HEK293 (cell line): ENCODE measurements around the gene KCNMB1.

Experiments
- CTCF ChIA-PET: fragments of 350-600 bp; formaldehyde crosslinking; extraction: SDS; loops from one replicate; lab custom pipeline; 2021; ENCODE audit warnings: antibody characterized with exemption; lab: Yijun Ruan, JAX
- POLR2A ChIA-PET: fragments of 300-600 bp; formaldehyde crosslinking; extraction: SDS; loops from one replicate; lab custom pipeline; 2020; ENCODE audit warnings: antibody characterized with exemption, inconsistent platforms; lab: Yijun Ruan, JAX
- H3K27ac ChIP-seq: fragments of 200-500 bp; sonication (Bioruptor generic); 2 replicates; pipeline ENCODE4 v1.5.1; 2014; ENCODE audit warnings: low read depth, low read length, control low read depth, inconsistent platforms; ENCODE audit errors: extremely low read depth
- H3K36me3 ChIP-seq, 2 experiments: fragments of 200-500 bp in 1 of 2; sonication (Bioruptor generic) in 1 of 2; 1 replicate in 1 of 2; 2 replicates in 1 of 2; pipeline ENCODE4 v1.5.1; 2014 to 2017; ENCODE audit warnings: inconsistent platforms in 2 of 2, low read length in 2 of 2; ENCODE audit not compliant: control insufficient read depth in 2 of 2, insufficient read depth in 1 of 2
- H3K4me1 ChIP-seq: fragments of 200-500 bp; sonication (Bioruptor generic); 2 replicates; pipeline ENCODE4 v1.5.1; 2014; ENCODE audit warnings: mild to moderate bottlenecking, low read length, inconsistent platforms; ENCODE audit not compliant: control insufficient read depth, insufficient read depth
- H3K4me3 ChIP-seq: 2 replicates; pipeline ENCODE4 v1.5.1; 2011; ENCODE audit warnings: low read depth, mild to moderate bottlenecking, control low read depth, low read length, moderate library complexity
- H3K9me3 ChIP-seq: fragments of 200-500 bp; sonication (Bioruptor generic); 2 replicates; pipeline ENCODE4 v1.5.1; 2014; ENCODE audit warnings: low read depth, low read length, inconsistent platforms; ENCODE audit not compliant: control insufficient read depth, insufficient read depth
- GLIS2 ChIP-seq: fragments of 450-650 bp; formaldehyde crosslinking; IDR thresholded peaks from 2 replicates; pipeline ENCODE4 v1.5.1; 2016; ENCODE audit warnings: missing biosample characterization, missing genetic modification characterization
- HOXA7 ChIP-seq: sonication (generic); formaldehyde crosslinking; IDR thresholded peaks from 2 replicates; pipeline ENCODE4 v1.8.1; 2022; ENCODE audit warnings: missing genetic modification reagents, borderline replicate concordance
- HOXD13 ChIP-seq: sonication (generic); formaldehyde crosslinking; IDR thresholded peaks from 2 replicates; pipeline ENCODE4 v1.8.0; 2022; ENCODE audit warnings: missing genetic modification reagents, borderline replicate concordance
- KLF1 ChIP-seq: fragments of 450-650 bp; formaldehyde crosslinking; IDR thresholded peaks from 2 replicates; pipeline ENCODE4 v1.5.1; 2016; ENCODE audit warnings: missing biosample characterization, missing genetic modification characterization
- KLF10 ChIP-seq: fragments of 450-650 bp; IDR thresholded peaks from 2 replicates; pipeline ENCODE4 v1.5.1; 2018; ENCODE audit warnings: missing biosample characterization, mild to moderate bottlenecking, missing genetic modification characterization
- SETDB1 ChIP-seq: IDR thresholded peaks from one replicate; pipeline ENCODE4 v1.6.1; 2017; ENCODE audit warnings: mild to moderate bottlenecking, low read length, moderate library complexity, mixed read lengths; ENCODE audit not compliant: insufficient read length
- SP3 ChIP-seq: fragments of 450-650 bp; formaldehyde crosslinking; IDR thresholded peaks from 2 replicates; pipeline ENCODE4 v1.5.1; 2016; ENCODE audit warnings: missing biosample characterization, missing genetic modification characterization
- ZBTB11 ChIP-seq: fragments of 450-650 bp; formaldehyde crosslinking; conservative IDR thresholded peaks from 2 replicates; pipeline ENCODE4 v1.5.1; 2016; ENCODE audit warnings: low read depth, missing biosample characterization, missing genetic modification characterization
- ZBTB6 ChIP-seq: fragments of 450-650 bp; formaldehyde crosslinking; IDR thresholded peaks from 2 replicates; pipeline ENCODE4 v1.5.1; 2017; ENCODE audit warnings: missing biosample characterization, missing genetic modification characterization
- ZNF112 ChIP-seq: fragments of 450-650 bp; formaldehyde crosslinking; IDR thresholded peaks from 2 replicates; pipeline ENCODE4 v1.5.0; 2017; ENCODE audit warnings: missing biosample characterization, missing genetic modification characterization
- ZNF140 ChIP-seq: fragments of 450-650 bp; formaldehyde crosslinking; IDR thresholded peaks from 2 replicates; pipeline ENCODE4 v1.5.1; 2016; ENCODE audit warnings: missing biosample characterization, missing genetic modification characterization
- ZNF211 ChIP-seq: fragments of 450-650 bp; formaldehyde crosslinking; IDR thresholded peaks from 2 replicates; pipeline ENCODE4 v1.5.1; 2016; ENCODE audit warnings: low read depth, missing biosample characterization, missing genetic modification characterization
- ZNF24 ChIP-seq: fragments of 450-650 bp; formaldehyde crosslinking; IDR thresholded peaks from 2 replicates; pipeline ENCODE4 v1.5.1; 2016; ENCODE audit warnings: missing biosample characterization, missing genetic modification characterization
- ZNF292 ChIP-seq: fragments of 450-650 bp; formaldehyde crosslinking; IDR thresholded peaks from 2 replicates; pipeline ENCODE4 v1.5.1; 2016; ENCODE audit warnings: low read depth, missing biosample characterization, missing genetic modification characterization, borderline replicate concordance
- ZNF449 ChIP-seq: fragments of 450-650 bp; formaldehyde crosslinking; IDR thresholded peaks from 2 replicates; pipeline ENCODE4 v1.5.1; 2017; ENCODE audit warnings: missing biosample characterization, mild to moderate bottlenecking, missing genetic modification characterization, moderate library complexity
- ZNF549 ChIP-seq: fragments of 450-650 bp; IDR thresholded peaks from 2 replicates; pipeline ENCODE4 v1.5.1; 2018; ENCODE audit warnings: missing biosample characterization, missing genetic modification characterization, mild to moderate bottlenecking, inconsistent platforms, moderate library complexity
- TF ChIP-seq, protein P1 (sequence below): fragments of 450-650 bp; formaldehyde crosslinking; IDR thresholded peaks from 2 replicates; pipeline ENCODE4 v1.5.1; 2016; ENCODE audit warnings: missing biosample characterization, missing genetic modification characterization
- TF ChIP-seq, protein P2 (sequence below): fragments of 450-650 bp; formaldehyde crosslinking; IDR thresholded peaks from 2 replicates; pipeline ENCODE4 v1.5.1; 2016; ENCODE audit warnings: missing biosample characterization, missing genetic modification characterization

The KCNMB1 gene

GRCh38 chr5:170365011-170365410 is 24.2 kb downstream of the KCNMB1 start:
- TF ChIP-seq ZNF292 (tag by site-specific recombination) (no peak), SP3 (tag by site-specific recombination) (no peak), KLF1 (no peak), SETDB1 (no peak), ZBTB11 (tag by site-specific recombination) (no peak)
- TF ChIP-seq, protein P1, sequence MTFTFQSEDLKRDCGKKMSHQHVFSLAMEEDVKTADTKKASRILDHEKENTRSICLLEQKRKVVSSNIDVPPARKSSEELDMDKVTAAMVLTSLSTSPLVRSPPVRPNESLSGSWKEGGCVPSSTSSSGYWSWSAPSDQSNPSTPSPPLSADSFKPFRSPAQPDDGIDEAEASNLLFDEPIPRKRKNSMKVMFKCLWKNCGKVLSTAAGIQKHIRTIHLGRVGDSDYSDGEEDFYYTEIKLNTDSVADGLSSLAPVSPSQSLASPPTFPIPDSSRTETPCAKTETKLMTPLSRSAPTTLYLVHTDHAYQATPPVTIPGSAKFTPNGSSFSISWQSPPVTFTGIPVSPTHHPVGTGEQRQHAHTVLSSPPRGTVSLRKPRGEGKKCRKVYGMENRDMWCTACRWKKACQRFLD (tag by site-specific recombination), result no peak
- TF ChIP-seq, protein P2, sequence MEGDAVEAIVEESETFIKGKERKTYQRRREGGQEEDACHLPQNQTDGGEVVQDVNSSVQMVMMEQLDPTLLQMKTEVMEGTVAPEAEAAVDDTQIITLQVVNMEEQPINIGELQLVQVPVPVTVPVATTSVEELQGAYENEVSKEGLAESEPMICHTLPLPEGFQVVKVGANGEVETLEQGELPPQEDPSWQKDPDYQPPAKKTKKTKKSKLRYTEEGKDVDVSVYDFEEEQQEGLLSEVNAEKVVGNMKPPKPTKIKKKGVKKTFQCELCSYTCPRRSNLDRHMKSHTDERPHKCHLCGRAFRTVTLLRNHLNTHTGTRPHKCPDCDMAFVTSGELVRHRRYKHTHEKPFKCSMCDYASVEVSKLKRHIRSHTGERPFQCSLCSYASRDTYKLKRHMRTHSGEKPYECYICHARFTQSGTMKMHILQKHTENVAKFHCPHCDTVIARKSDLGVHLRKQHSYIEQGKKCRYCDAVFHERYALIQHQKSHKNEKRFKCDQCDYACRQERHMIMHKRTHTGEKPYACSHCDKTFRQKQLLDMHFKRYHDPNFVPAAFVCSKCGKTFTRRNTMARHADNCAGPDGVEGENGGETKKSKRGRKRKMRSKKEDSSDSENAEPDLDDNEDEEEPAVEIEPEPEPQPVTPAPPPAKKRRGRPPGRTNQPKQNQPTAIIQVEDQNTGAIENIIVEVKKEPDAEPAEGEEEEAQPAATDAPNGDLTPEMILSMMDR (tag by site-specific recombination), result no peak
- CTCF ChIA-PET, result no interaction called here

DNA sequence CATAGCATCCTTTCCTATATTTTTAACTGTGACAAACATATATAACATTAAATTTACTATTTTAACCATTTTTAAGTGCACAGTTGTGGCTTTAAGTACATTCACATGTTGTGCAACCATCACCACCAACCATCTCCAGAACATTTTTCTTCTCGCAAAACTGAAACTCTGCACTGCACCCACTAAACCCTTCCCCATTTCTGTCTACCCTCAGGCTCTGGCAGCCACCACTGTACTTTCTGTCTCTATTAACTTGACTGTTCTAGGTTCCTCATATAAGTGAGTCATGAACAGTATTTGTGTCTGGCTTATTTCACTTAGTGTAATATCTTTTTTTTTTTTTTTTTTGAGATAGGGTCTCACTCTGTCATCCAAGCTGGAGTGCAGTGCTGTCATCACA is 25.5 kb downstream of the KCNMB1 start:
- Histone ChIP-seq H3K4me3 (no peak overlapping the region), H3K9me3 (no peaks in the 10 kb centered on the region), H3K27ac (no peak overlapping the region), H3K36me3 (no peaks in the 10 kb centered on the region), H3K4me1 (no peaks in the 10 kb centered on the region)
- no peak for TF ChIP-seq HOXD13 (CRISPR knock-in tag)
- TF ChIP-seq HOXA7, result no peak
- no peak for TF ChIP-seq ZNF112
- TF ChIP-seq ZNF211, result no peak
- no peak for TF ChIP-seq ZNF549 (tag by site-specific recombination)
- no peak for TF ChIP-seq ZNF140 (tag by site-specific recombination)
- no peak for TF ChIP-seq ZNF24 (tag by site-specific recombination)
- no peak for TF ChIP-seq ZNF449 (tag by site-specific recombination)
- TF ChIP-seq ZBTB6 (tag by site-specific recombination), result no peak
- TF ChIP-seq GLIS2 (tag by site-specific recombination), result no peak
- no peak for TF ChIP-seq KLF10
- ChIA-PET POLR2A (no interaction called here), CTCF (no interaction called here)

More at GRCh38 chr5:170365011-170365410, 24.2 kb downstream of the KCNMB1 start:
- no peak overlapping the region for H3K4me3 ChIP-seq
- no peaks in the 10 kb centered on the region for H3K4me1 ChIP-seq
- no peaks in the 10 kb centered on the region for H3K9me3 ChIP-seq
- POLR2A ChIA-PET, result no interaction called here
- no peak overlapping the region for H3K27ac ChIP-seq
- no peaks in the 10 kb centered on the region for H3K36me3 ChIP-seq
